ENCODE measurements around the gene EREG.
"Not testable (repeated sequence)": the region's sequence is repeated elsewhere in the genome, so short reads cannot be mapped to it uniquely, and the experiment has no call there.

The EREG gene

GRCh38 chr4:74390677-74391076 is 25.7 kb downstream of the EREG start:
- DNase-seq (ENCODE audit: low spot score), result no peak

GRCh38 chr4:74391346-74391745 is 26.4 kb downstream of the EREG start:
- DNase-seq (ENCODE audit: low spot score), result no peak

GRCh38 chr4:74391890-74392475 is 27.0 kb downstream of the EREG start:
- no peak for DNase-seq (ENCODE audit: low spot score)

- DNase-seq (ENCODE audit: low spot score), result no peak
Observed at GRCh38 chr4:74394476-74395136, 29.7 kb downstream of the EREG start.

GRCh38 chr4:74395633-74396032 is 30.7 kb downstream of the EREG start:
- no peak for DNase-seq (ENCODE audit: low spot score)

- DNase-seq (ENCODE audit: low spot score), result no peak
Observed at GRCh38 chr4:74397748-74398426, 32.9 kb downstream of the EREG start.

- DNase-seq (ENCODE audit: low spot score), result not testable (repeated sequence)
Observed at GRCh38 chr4:74398894-74399589, 34.1 kb downstream of the EREG start.

GRCh38 chr4:74400395-74400794 is 35.5 kb downstream of the EREG start:
- DNase-seq (ENCODE audit: low spot score), result no peak

- DNase-seq (ENCODE audit: low spot score), result no peak
Observed at GRCh38 chr4:74402692-74403456, 37.9 kb downstream of the EREG start.

- DNase-seq (ENCODE audit: low spot score), result no peak
Observed at GRCh38 chr4:74407891-74408290, 42.9 kb downstream of the EREG start.

- DNase-seq (ENCODE audit: low spot score), result no peak
Observed at GRCh38 chr4:74408639-74409038, 43.7 kb downstream of the EREG start.

GRCh38 chr4:74410272-74410671 is 45.3 kb downstream of the EREG start:
- no peak for DNase-seq (ENCODE audit: low spot score)

- no peak for DNase-seq (ENCODE audit: low spot score)
Observed at GRCh38 chr4:74412225-74412624, 47.3 kb downstream of the EREG start.

GRCh38 chr4:74413265-74413664 is 48.3 kb downstream of the EREG start:
- no peak for DNase-seq (ENCODE audit: low spot score)

GRCh38 chr4:74414149-74414809 is 49.3 kb downstream of the EREG start:
- no peak for DNase-seq (ENCODE audit: low spot score)

- DNase-seq (ENCODE audit: low spot score), result no peak
Observed at GRCh38 chr4:74415602-74416300, 50.8 kb downstream of the EREG start.

- DNase-seq (ENCODE audit: low spot score), result no peak
Observed at GRCh38 chr4:74418063-74418670, 53.2 kb downstream of the EREG start.

- DNase-seq (ENCODE audit: low spot score), result no peak
Observed at GRCh38 chr4:74420863-74421262, 55.9 kb downstream of the EREG start.

- DNase-seq (ENCODE audit: low spot score), result no peak
Observed at GRCh38 chr4:74423104-74423503, 58.2 kb downstream of the EREG start.

GRCh38 chr4:74424111-74424510 is 59.2 kb downstream of the EREG start:
- DNase-seq (ENCODE audit: low spot score), result no peak

Measured in globus pallidus (tissue), 1 donor.